Neural cell (in vitro differentiated cells): ENCODE data around the gene DLAT.

Experiments used
- POLR2AphosphoS5 ChIP-seq: IDR thresholded peaks from 2 replicates; pipeline ENCODE4 v1.6.1; 2012
- TF ChIP-seq, protein P1 (sequence below): fragments of 450-650 bp; IDR thresholded peaks from 2 replicates; pipeline ENCODE4 v1.5.1; 2014; ENCODE audit warnings: antibody characterized with exemption, mild to moderate bottlenecking, moderate library complexity; ENCODE audit not compliant: poor library complexity, severe bottlenecking

DNA sequence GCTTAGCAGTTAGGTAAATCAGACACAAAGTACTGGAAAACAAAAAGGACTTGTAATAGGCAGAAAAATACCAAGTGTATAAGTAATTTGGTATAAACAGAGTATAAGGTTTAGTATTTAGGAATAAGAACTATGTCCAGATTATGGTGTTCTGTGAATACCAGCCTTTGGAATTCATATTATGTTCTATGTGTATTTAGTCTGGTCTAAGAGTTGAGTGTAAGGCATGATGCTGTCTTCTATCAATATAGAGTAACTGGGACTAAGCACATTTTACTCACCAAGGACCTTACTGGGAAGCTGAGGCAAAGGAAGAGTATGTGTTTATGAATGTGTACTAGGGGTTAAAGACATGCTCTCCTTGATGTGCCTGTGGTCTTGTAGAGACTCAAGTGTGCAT is 71.0 kb downstream of the DLAT start:
- TF ChIP-seq, protein P1, sequence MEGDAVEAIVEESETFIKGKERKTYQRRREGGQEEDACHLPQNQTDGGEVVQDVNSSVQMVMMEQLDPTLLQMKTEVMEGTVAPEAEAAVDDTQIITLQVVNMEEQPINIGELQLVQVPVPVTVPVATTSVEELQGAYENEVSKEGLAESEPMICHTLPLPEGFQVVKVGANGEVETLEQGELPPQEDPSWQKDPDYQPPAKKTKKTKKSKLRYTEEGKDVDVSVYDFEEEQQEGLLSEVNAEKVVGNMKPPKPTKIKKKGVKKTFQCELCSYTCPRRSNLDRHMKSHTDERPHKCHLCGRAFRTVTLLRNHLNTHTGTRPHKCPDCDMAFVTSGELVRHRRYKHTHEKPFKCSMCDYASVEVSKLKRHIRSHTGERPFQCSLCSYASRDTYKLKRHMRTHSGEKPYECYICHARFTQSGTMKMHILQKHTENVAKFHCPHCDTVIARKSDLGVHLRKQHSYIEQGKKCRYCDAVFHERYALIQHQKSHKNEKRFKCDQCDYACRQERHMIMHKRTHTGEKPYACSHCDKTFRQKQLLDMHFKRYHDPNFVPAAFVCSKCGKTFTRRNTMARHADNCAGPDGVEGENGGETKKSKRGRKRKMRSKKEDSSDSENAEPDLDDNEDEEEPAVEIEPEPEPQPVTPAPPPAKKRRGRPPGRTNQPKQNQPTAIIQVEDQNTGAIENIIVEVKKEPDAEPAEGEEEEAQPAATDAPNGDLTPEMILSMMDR = no peak
- no peak for TF ChIP-seq POLR2AphosphoS5
